B cell (primary cell): ENCODE measurements around the gene ANKHD1. TPM values are rescaled to one million over a fixed set of nuclear protein-coding genes. Genes with fewer than 3 reads are reported as not detected.
A peak's percentile ranks its signal among the peaks of the same experiment; 100 is the strongest.

Experiments used
- ATAC-seq: fragments of 200-7000 bp; cut with Tn5 transposase; one replicate; pipeline ENCODE4 v1.10.0; 2021; ENCODE audit warnings: low read depth, mild to moderate bottlenecking, moderate number of reproducible peaks, moderate library complexity
- CTCF ChIA-PET: fragments of 350-600 bp; sonication (Branson Sonifier 250); formaldehyde crosslinking; loops from one replicate; lab custom pipeline; 2021; ENCODE audit warnings: antibody characterized with exemption, inconsistent platforms; lab: Charles Lee
- POLR2A ChIA-PET: fragments of 350-600 bp; sonication (Branson Sonifier 250); formaldehyde crosslinking; loops from one replicate; lab custom pipeline; 2021; ENCODE audit warnings: antibody characterized with exemption; lab: Charles Lee
- DNase-seq: peaks from one replicate; pipeline ENCODE4 v3.0.0; 2013
- H2AFZ ChIP-seq: 2 replicates; pipeline ENCODE4 v1.6.1; 2012; ENCODE audit warnings: mild to moderate bottlenecking, low read depth, low read length; ENCODE audit not compliant: insufficient read depth, poor library complexity, severe bottlenecking
- H3K27ac ChIP-seq, 2 donors: 1 replicate in 1 of 2; 2 replicates in 1 of 2; pipeline ENCODE4 v1.5.1; 2012 to 2013; ENCODE audit warnings: low read length in 2 of 2, mild to moderate bottlenecking in 2 of 2, moderate library complexity in 1 of 2
- H3K27me3 ChIP-seq, 4 experiments: fragments of 200-600 bp in 1 of 4; sonication (generic) in 1 of 4; replicated peaks in 1 of 4; 1 replicate in 2 of 4; 2 replicates in 2 of 4; pipeline versions ENCODE4 v1.6.1 to v1.7.0; 2013 to 2016; ENCODE audit warnings: low read length in 3 of 4, mild to moderate bottlenecking in 2 of 4, mixed read lengths in 1 of 4, moderate library complexity in 1 of 4; ENCODE audit not compliant: insufficient read depth in 4 of 4, control insufficient read depth in 3 of 4; ENCODE audit errors: control extremely low read depth in 1 of 4
- H3K36me3 ChIP-seq, 2 experiments: replicated peaks in 1 of 2; 1 replicate in 1 of 2; 2 replicates in 1 of 2; pipeline versions ENCODE4 v1.6.1 to v1.7.1; 2013; ENCODE audit warnings: low read length in 1 of 2; ENCODE audit not compliant: insufficient read depth in 2 of 2, control insufficient read depth in 1 of 2; ENCODE audit errors: control extremely low read depth in 1 of 2, extremely low read depth in 1 of 2
- H3K4me1 ChIP-seq, 2 donors: fragments of 200-600 bp in 1 of 2; sonication (generic) in 1 of 2; 1 replicate in 1 of 2; 2 replicates in 1 of 2; pipeline versions ENCODE4 v1.5.1 to v1.6.1; 2013 to 2017; ENCODE audit warnings: low read length in 2 of 2; ENCODE audit not compliant: control insufficient read depth in 2 of 2, insufficient read depth in 2 of 2
- H3K4me2 ChIP-seq: replicated peaks from 2 replicates; pipeline ENCODE3; 2012; ENCODE audit warnings: mild to moderate bottlenecking, low read depth, low read length; ENCODE audit not compliant: poor library complexity, severe bottlenecking
- H3K4me3 ChIP-seq, 5 experiments: fragments of 200-600 bp in 1 of 5; sonication (generic) in 1 of 5; 1 replicate in 3 of 5; 2 replicates in 2 of 5; pipeline versions ENCODE4 v1.5.1 to v1.7.0; 2011 to 2016; ENCODE audit warnings: low read length in 4 of 5, mild to moderate bottlenecking in 4 of 5, low read depth in 2 of 5, control low read depth in 1 of 5, moderate library complexity in 1 of 5; ENCODE audit not compliant: insufficient read depth in 1 of 5; ENCODE audit errors: control extremely low read depth in 1 of 5, extremely low read depth in 1 of 5
- H3K79me2 ChIP-seq: fragments of 200-600 bp; sonication (generic); one replicate; pipeline ENCODE4 v1.6.0; 2016; ENCODE audit warnings: low read length; ENCODE audit not compliant: control insufficient read depth, insufficient read depth
- H3K9ac ChIP-seq: fragments of 200-600 bp; sonication (generic); 2 replicates; pipeline ENCODE4 v1.6.1; 2017; ENCODE audit warnings: mild to moderate bottlenecking, low read length, moderate library complexity
- H3K9me3 ChIP-seq, 3 donors: one replicate each; pipeline versions ENCODE4 v1.6.1 to v1.7.1; 2013; ENCODE audit warnings: low read length in 2 of 3; ENCODE audit not compliant: control insufficient read depth in 2 of 3, insufficient read depth in 1 of 3; ENCODE audit errors: control extremely low read depth in 1 of 3
- H4K20me1 ChIP-seq: 2 replicates; pipeline ENCODE4 v1.6.0; 2012; ENCODE audit warnings: mild to moderate bottlenecking, low read length; ENCODE audit not compliant: insufficient read depth, control insufficient read depth, poor library complexity, severe bottlenecking
- H3K27ac Mint-ChIP-seq: one replicate; pipeline ENCODE4 v1.8.0; 2021; ENCODE audit warnings: mixed read lengths
- H3K27me3 Mint-ChIP-seq: one replicate; pipeline ENCODE4 v1.8.0; 2021; ENCODE audit warnings: mixed read lengths
- H3K4me1 Mint-ChIP-seq: one replicate; pipeline ENCODE4 v1.8.0; 2021; ENCODE audit warnings: mixed read lengths
- H3K4me3 Mint-ChIP-seq: one replicate; pipeline ENCODE4 v1.8.0; 2021; ENCODE audit warnings: mixed read lengths
- H3K9me3 Mint-ChIP-seq: one replicate; pipeline ENCODE4 v1.8.0; 2022; ENCODE audit warnings: mixed read lengths; ENCODE audit not compliant: insufficient read depth
- EZH2 ChIP-seq: IDR thresholded peaks from 2 replicates; pipeline ENCODE4 v1.6.1; 2012; ENCODE audit warnings: borderline replicate concordance, low read depth, mild to moderate bottlenecking, moderate library complexity, low read length; ENCODE audit not compliant: insufficient read depth, poor library complexity, severe bottlenecking
- WGBS: methylation state at CpG from one replicate; pipeline ENCODE4 v1.1.5; 2013; ENCODE audit warnings: missing lambda C conversion rate; ENCODE audit not compliant: insufficient coverage; 5-methylcytosine and 5-hydroxymethylcytosine counted together
- intact Hi-C: fragments of 100-400 bp; cut with micrococcal nuclease; formaldehyde crosslinking; loops from one replicate; pipeline ENCODE4 v1.10.0; 2022
- polyA plus RNA-seq: library from polyadenylated mRNA; depleted of rRNA; stranded (reverse); fragments of >200 nt; gene quantifications from 2 replicates; pipeline ENCODE4 v1.2.3, GENCODE V29; 2012
- total RNA-seq, 2 donors: library from RNA; stranded (reverse); fragments of 120-200 nt in 1 of 2; gene quantifications; 1 replicate in 1 of 2; 2 replicates in 1 of 2; pipeline versions ENCODE4 v1.2.3 to v1.2.4, GENCODE V29; 2013 to 2022
- TF ChIP-seq, protein P1 (sequence below): fragments of 200-600 bp; IDR thresholded peaks from one replicate; pipeline ENCODE4 v1.8.0; 2022; ENCODE audit warnings: antibody characterized with exemption, mild to moderate bottlenecking

Gene ANKHD1
- total and polyA plus RNA-seq, 2 donors (not counting 1 experiment from before 2014, with no cell fraction given): 96.3 to 246 TPM

DNA sequence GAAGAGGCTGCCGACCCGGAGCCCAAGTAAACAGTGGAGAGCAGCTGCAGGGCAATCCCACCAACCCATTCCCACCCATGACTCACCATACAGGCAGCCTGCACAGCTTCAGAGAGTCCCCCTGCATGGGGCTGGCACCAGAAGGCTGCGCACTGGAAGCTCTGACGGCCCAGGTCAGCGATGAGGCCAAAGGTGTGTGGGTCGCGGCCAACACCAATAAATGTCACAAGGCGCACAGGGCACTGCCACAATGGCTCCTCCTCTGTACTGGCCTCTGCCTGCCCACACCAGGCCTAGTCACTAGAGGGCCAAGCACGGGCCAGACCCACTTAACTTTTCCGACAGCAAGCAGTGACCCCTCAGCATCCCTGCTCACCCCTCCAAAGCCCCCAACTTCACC, 158.6 kb downstream of the ANKHD1 start:
- TF ChIP-seq, protein P1, sequence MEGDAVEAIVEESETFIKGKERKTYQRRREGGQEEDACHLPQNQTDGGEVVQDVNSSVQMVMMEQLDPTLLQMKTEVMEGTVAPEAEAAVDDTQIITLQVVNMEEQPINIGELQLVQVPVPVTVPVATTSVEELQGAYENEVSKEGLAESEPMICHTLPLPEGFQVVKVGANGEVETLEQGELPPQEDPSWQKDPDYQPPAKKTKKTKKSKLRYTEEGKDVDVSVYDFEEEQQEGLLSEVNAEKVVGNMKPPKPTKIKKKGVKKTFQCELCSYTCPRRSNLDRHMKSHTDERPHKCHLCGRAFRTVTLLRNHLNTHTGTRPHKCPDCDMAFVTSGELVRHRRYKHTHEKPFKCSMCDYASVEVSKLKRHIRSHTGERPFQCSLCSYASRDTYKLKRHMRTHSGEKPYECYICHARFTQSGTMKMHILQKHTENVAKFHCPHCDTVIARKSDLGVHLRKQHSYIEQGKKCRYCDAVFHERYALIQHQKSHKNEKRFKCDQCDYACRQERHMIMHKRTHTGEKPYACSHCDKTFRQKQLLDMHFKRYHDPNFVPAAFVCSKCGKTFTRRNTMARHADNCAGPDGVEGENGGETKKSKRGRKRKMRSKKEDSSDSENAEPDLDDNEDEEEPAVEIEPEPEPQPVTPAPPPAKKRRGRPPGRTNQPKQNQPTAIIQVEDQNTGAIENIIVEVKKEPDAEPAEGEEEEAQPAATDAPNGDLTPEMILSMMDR: no peak
- TF ChIP-seq EZH2: no peak
- Histone ChIP-seq H3K36me3 (peaks cover 0 to 9% of the 10 kb centered on the region in 2 experiments), H3K4me2 (no peak overlapping the region), H4K20me1 (peaks cover 3% of the 10 kb centered on the region), H3K9me3 (no peaks in the 10 kb centered on the region), H2AFZ (no peak overlapping the region), H3K4me3 (no peak overlapping the region), H3K27ac (no peak overlapping the region), H3K4me1 (peaks cover 29 to 39% of the 10 kb centered on the region in 2 donors), H3K79me2 (peaks cover 32% of the 10 kb centered on the region), H3K27me3 (no peaks in the 10 kb centered on the region), H3K9ac (no peak overlapping the region)
- ATAC-seq: no peak
- no peak for DNase-seq
- intact Hi-C loops: loop anchor here (10.0 kb wide), 2 partner anchors 255 to 765 kb away; partner anchors contain the start of genes PFDN1 and TAF7
- no peaks in the 10 kb centered on the region for H3K9me3 Mint-ChIP-seq
- H3K27me3 Mint-ChIP-seq: no peaks in the 10 kb centered on the region
- POLR2A ChIA-PET: interaction anchor here (1.1 kb wide), 1 partner anchor 78 kb away, joined by 3 read pairs; no protein-coding TSS in a partner anchor
- H3K4me3 Mint-ChIP-seq: no peak overlapping the region
- H3K4me1 Mint-ChIP-seq: peaks cover 48% of the 10 kb centered on the region
- 94% methylated on average over 10 of the region's 10 CpGs for WGBS
- CTCF ChIA-PET: no interaction called here
- H3K27ac Mint-ChIP-seq: no peak overlapping the region

DNA sequence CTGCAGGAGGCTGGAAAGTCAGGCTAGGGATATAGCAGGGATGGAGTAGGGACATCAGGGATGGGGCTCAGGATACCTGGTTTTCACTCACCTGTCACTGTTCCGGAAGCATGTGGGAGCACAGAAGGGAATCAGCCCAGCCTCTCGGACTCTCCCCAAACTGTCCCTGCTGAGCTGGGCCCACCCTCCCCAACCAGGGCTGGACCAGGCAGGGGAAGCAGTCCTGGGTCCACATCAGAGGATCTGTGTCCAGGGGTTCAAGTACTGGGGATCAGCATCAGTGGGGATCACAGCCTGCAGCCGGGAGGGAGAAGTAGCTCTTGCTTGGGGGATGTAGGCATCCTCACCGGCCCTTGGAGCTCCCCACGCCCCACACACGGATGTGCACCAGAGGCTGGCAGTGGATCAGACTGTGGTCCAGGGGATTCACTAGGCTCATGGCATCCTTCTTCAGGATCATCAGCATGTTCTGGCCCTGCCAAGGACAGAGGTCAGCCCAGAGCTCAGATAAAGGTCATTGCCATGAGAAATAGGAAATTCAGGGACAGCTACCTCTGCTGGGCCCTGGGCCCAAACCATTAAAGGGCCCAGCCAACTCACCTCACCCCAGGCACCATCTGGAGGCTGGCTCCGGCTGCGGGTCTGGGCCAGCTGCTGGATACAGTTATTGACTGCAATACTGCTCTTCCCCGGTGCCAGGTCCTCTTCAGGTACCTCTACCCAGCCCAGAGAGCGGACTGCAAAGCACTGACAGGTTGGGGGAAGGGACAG, 160.3 kb downstream of the ANKHD1 start:
- ATAC-seq: no peak
- H3K27ac Mint-ChIP-seq: no peak overlapping the region
- TF ChIP-seq, protein P1: no peak
- TF ChIP-seq EZH2: no peak

More for the DNA sequence above, 160.3 kb downstream of the ANKHD1 start:
- H3K4me3 Mint-ChIP-seq: peak overlapping the region; percentile 90
- Histone ChIP-seq H4K20me1 (no peaks in the 10 kb centered on the region), H3K27me3 (no peaks in the 10 kb centered on the region), H3K9ac (no peak overlapping the region), H3K79me2 (peaks cover 22% of the 10 kb centered on the region), H3K36me3 (peaks cover 0 to 14% of the 10 kb centered on the region in 2 experiments), H3K4me2 (no peak overlapping the region), H3K9me3 (no peaks in the 10 kb centered on the region), H3K27ac (no peak overlapping the region), H3K4me1 (peaks cover 21 to 31% of the 10 kb centered on the region in 2 donors), H3K4me3 (no peak overlapping the region), H2AFZ (no peak overlapping the region)
- intact Hi-C loops: loop anchor here (10.0 kb wide), 2 partner anchors 257 to 763 kb away; partner anchors contain the start of genes PFDN1 and TAF7
- 100% methylated on average over 6 of the region's 10 CpGs for WGBS
- CTCF ChIA-PET: no interaction called here
- DNase-seq: no peak
- POLR2A ChIA-PET: no interaction called here
- H3K9me3 Mint-ChIP-seq: no peaks in the 10 kb centered on the region
- peaks cover 45% of the 10 kb centered on the region for H3K4me1 Mint-ChIP-seq
- no peaks in the 10 kb centered on the region for H3K27me3 Mint-ChIP-seq
